HL-60 (cell line): Measurements from ENCODE around the gene SP2.
A peak's percentile ranks its signal among the peaks of the same experiment; 100 is the strongest.

Experiments
- DNase-seq, 2 experiments: peaks; one replicate each; pipeline ENCODE4 v3.0.0-alpha.2; 2010 to 2020; ENCODE audit warnings: low read depth in 1 of 2, low spot score in 1 of 2
- H3K27ac ChIP-seq: fragments of 250-450 bp; sonication (Bioruptor Pico); replicated peaks from 2 replicates; pipeline ENCODE4 v1.5.1; 2020; ENCODE audit warnings: mild to moderate bottlenecking, moderate library complexity
- H3K27me3 ChIP-seq: fragments of 250-450 bp; sonication (Bioruptor Pico); 2 replicates; pipeline ENCODE4 v1.5.1; 2021; ENCODE audit warnings: mild to moderate bottlenecking, moderate library complexity; ENCODE audit not compliant: insufficient read depth, poor library complexity, severe bottlenecking
- H3K4me3 ChIP-seq: replicated peaks from 2 replicates; pipeline ENCODE4 v1.5.1; 2011; ENCODE audit warnings: mild to moderate bottlenecking, control low read depth, low read length; ENCODE audit not compliant: insufficient read depth
- CTCF ChIP-seq: IDR thresholded peaks from one replicate; pipeline ENCODE4 v1.5.1; 2011; ENCODE audit warnings: low read length, control low read depth, inconsistent platforms; ENCODE audit not compliant: insufficient read depth
- GABPA ChIP-seq: IDR thresholded peaks from 2 replicates; pipeline ENCODE4 v1.6.1; 2012; ENCODE audit warnings: low read depth
- POLR2AphosphoS5 ChIP-seq: IDR thresholded peaks from 2 replicates; pipeline ENCODE4 v1.6.1; 2012; ENCODE audit warnings: low read depth
- REST ChIP-seq: IDR thresholded peaks from 2 replicates; pipeline ENCODE4 v1.6.1; 2012; ENCODE audit warnings: low read depth; ENCODE audit not compliant: insufficient replicate concordance
- SPI1 ChIP-seq: IDR thresholded peaks from 2 replicates; pipeline ENCODE4 v1.6.1; 2012; ENCODE audit warnings: low read depth, mild to moderate bottlenecking, borderline replicate concordance

The SP2 gene

GRCh38 chr17:47924785-47925677 lies 29.0 kb downstream of the SP2 start:
- H3K27ac ChIP-seq, result no peak overlapping the region
- DNase-seq, result no peak
- no peak for TF ChIP-seq REST
- TF ChIP-seq POLR2AphosphoS5, result no peak
- no peak for TF ChIP-seq SPI1
- no peak for TF ChIP-seq CTCF
- TF ChIP-seq GABPA, result no peak
- H3K27me3 ChIP-seq, result no peaks in the 10 kb centered on the region
- no peak overlapping the region for H3K4me3 ChIP-seq

- TF ChIP-seq GABPA (no peak), SPI1 (no peak), CTCF (no peak), POLR2AphosphoS5 (no peak)
- no peak for DNase-seq
- H3K27me3 ChIP-seq, result no peaks in the 10 kb centered on the region
- H3K27ac ChIP-seq, result no peak overlapping the region
- H3K4me3 ChIP-seq, result no peak overlapping the region
Observed at GRCh38 chr17:47925678-47925988, 29.6 kb downstream of the SP2 start.

GRCh38 chr17:47927821-47928400 lies 31.9 kb downstream of the SP2 start:
- no peak overlapping the region for H3K4me3 ChIP-seq
- H3K27ac ChIP-seq, result no peak overlapping the region
- H3K27me3 ChIP-seq, result no peaks in the 10 kb centered on the region
- TF ChIP-seq SPI1, result no peak
- DNase-seq, result no peak

GRCh38 chr17:47928415-47928814 lies 32.4 kb downstream of the SP2 start:
- TF ChIP-seq SPI1, result peak; percentile 25; the same call in 1 of the 2 replicates
- TF ChIP-seq CTCF, result no peak
- Histone ChIP-seq H3K27me3 (no peaks in the 10 kb centered on the region), H3K4me3 (no peak overlapping the region), H3K27ac (no peak overlapping the region)
- DNase-seq, result no peak
